CD1c-positive myeloid dendritic cell (primary cell): Measurements from ENCODE around the gene KIF15.
"Not testable (repeated sequence)": the region's sequence is repeated elsewhere in the genome, so short reads cannot be mapped to it uniquely, and the experiment has no call there.

Experiments
- DNase-seq: peaks from one replicate; pipeline ENCODE4 v3.0.0-alpha.2; 2016; ENCODE audit errors: extremely low spot score

The KIF15 gene, protein sequence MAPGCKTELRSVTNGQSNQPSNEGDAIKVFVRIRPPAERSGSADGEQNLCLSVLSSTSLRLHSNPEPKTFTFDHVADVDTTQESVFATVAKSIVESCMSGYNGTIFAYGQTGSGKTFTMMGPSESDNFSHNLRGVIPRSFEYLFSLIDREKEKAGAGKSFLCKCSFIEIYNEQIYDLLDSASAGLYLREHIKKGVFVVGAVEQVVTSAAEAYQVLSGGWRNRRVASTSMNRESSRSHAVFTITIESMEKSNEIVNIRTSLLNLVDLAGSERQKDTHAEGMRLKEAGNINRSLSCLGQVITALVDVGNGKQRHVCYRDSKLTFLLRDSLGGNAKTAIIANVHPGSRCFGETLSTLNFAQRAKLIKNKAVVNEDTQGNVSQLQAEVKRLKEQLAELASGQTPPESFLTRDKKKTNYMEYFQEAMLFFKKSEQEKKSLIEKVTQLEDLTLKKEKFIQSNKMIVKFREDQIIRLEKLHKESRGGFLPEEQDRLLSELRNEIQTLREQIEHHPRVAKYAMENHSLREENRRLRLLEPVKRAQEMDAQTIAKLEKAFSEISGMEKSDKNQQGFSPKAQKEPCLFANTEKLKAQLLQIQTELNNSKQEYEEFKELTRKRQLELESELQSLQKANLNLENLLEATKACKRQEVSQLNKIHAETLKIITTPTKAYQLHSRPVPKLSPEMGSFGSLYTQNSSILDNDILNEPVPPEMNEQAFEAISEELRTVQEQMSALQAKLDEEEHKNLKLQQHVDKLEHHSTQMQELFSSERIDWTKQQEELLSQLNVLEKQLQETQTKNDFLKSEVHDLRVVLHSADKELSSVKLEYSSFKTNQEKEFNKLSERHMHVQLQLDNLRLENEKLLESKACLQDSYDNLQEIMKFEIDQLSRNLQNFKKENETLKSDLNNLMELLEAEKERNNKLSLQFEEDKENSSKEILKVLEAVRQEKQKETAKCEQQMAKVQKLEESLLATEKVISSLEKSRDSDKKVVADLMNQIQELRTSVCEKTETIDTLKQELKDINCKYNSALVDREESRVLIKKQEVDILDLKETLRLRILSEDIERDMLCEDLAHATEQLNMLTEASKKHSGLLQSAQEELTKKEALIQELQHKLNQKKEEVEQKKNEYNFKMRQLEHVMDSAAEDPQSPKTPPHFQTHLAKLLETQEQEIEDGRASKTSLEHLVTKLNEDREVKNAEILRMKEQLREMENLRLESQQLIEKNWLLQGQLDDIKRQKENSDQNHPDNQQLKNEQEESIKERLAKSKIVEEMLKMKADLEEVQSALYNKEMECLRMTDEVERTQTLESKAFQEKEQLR (N-terminal part only)

DNA sequence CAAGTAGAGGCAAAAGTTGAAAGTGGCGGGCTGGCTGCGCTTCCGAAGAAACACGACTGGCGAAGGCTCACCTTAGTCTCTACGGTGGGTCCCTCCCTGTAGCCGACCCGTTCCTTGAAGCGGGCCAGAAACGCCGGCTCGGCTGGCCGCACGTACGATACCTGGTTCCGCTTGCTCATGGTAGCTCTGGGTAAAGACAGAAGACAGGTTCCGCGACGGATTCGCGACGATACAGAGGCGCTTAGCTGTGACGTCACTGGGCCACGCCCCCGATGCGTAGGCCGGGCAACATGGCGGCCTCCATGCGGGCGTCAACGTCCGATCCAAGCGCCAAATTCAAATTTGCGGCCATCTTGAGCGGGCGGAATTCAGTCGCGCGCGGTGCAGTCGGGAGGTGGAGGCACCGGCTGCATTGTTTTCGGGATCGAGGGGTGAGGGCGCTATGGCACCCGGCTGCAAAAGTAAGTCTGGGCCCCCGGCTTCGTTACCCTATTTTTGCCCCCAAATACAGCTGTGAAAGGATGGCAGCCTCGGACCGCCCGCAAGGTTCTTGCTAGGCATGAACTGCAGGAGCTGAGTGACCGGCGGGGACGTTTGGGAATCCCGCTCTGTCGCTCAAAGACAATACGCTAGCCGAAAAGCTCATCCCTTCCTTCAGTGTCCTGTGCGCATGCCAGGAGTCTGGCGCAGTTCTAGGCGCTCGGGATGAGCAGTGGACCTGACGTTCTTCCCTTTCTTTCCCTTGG lies at the start of gene KIF15, which contains the start of gene KIAA1143:
Gene KIF15, plus strand, starts transcription at position 371 of the 746 bp plus-strand sequence. Its CDS starts 72 bp downstream, at position 443.
Gene KIAA1143, minus strand, starts transcription at position 196 of the 746 bp plus-strand sequence. Its CDS starts 17 bp downstream, at position 179.
- peak; percentile 99 for DNase-seq

DNA sequence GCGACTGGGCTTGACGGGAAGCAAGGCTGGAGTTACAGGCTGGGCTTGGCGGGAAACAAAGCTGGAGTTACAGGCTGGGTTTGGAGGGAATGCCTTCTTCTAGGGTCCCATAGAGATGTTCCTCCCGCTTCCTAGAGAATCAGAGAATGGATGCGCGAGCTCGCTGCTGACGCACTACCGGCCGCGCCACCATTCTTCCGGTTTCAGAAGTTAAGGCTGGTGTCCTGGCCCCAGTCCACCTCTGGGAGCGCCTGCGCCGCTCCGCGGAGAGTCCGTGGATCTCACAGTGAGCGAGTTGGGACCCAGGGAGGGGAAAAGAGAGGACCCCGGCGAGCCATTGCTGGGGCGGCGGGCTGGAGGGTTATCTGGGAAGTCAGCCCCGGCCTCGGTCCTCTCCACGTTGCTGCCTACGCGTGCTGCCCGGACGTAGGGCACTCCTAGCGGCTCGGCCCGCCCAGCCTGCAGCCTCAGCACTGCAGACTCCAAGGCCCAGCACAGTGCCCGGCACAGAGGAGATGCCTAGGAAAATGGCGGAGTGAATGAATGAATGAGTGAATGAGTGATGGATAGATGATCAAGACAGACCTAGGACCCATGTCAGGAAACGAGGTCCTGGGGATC lies 49.0 kb upstream of the KIF15 start, which contains the start of gene ZNF502:
Gene ZNF502, plus strand, starts transcription at position 206 of the 621 bp plus-strand sequence. CDS start 7,602 bp downstream, outside the sequence.
- DNase-seq = peak; percentile 72

DNA sequence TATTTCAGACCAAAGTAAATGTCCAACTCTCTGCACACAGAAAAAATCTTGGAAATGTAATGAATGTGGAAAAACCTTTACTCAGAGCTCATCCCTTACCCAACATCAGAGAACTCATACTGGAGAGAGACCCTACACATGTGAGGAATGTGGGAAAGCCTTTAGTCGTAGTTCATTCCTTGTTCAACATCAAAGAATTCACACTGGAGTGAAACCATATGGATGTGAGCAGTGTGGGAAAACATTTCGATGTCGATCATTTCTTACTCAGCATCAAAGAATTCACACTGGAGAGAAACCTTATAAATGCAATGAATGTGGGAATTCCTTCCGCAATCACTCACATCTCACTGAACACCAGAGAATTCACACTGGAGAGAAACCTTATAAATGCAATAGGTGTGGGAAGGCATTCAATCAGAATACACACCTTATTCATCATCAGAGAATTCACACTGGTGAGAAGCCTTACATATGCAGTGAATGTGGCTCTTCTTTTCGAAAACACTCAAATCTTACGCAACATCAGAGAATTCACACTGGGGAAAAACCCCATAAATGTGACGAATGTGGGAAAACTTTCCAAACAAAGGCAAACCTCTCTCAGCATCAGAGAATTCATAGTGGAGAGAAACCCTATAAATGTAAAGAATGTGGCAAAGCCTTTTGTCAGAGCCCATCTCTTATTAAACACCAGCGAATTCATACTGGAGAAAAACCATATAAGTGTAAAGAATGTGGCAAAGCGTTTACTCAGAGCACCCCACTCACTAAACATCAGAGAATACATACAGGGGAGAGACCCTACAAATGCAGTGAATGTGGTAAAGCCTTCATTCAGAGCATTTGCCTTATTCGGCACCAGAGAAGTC lies 40.1 kb upstream of the KIF15 start:
- no peak for DNase-seq

DNA sequence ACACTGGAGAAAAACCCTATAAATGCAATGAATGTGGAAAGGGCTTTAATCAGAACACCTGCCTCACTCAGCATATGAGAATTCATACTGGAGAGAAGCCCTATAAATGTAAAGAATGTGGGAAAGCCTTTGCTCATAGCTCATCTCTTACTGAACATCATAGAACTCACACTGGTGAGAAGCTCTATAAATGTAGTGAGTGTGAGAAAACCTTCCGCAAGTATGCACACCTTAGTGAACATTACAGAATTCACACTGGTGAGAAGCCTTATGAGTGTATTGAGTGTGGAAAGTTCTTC lies 39.5 kb upstream of the KIF15 start:
- DNase-seq = no peak

DNA sequence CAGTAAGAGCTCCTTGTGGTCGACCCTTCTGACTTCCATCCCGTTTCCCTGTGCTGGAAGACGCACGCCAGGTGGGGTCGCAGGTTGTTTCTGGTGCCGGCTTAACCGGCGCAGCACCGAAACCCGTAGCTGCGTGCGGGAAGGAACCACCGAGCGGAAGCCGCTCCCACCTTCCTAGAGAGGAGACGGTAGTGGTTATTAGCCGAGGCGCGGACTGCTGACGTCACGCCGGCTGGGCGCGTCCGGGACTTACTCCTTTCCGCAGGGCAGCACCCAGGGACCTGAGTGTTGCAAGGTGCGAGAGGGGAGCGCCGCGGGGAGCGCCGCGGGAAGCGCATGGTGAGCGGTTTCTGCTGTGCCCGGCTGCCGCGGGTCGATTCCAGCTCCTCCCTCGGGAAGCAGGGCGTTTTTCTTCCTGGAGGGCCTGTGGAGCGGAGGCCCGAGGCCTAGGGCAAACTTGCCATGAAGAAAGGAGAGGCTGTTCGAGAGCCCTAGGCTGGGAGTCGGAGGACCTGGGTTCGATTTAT lies 32.1 kb upstream of the KIF15 start, which contains the start of gene ZNF501:
Gene ZNF501, plus strand, starts transcription at position 252 of the 527 bp plus-strand sequence. CDS start 4,787 bp downstream, outside the sequence.
- peak; percentile 92 for DNase-seq

DNA sequence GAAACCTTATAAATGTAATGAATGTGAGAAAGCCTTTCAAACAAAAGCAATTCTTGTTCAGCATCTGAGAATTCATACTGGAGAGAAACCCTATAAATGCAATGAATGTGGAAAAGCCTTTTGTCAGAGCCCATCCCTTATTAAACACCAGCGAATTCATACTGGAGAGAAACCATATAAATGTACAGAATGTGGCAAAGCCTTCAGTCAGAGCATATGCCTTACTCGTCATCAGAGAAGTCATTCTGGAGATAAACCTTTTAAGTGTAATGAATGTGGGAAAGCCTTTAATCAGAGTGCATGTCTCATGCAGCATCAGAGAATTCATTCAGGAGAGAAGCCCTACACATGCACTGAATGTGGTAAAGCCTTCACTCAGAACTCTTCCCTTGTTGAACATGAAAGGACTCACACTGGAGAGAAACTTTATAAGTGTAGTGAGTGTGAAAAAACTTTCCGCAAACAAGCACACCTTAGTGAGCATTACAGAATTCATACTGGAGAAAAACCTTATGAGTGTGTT lies 26.9 kb upstream of the KIF15 start:
- DNase-seq = no peak

DNA sequence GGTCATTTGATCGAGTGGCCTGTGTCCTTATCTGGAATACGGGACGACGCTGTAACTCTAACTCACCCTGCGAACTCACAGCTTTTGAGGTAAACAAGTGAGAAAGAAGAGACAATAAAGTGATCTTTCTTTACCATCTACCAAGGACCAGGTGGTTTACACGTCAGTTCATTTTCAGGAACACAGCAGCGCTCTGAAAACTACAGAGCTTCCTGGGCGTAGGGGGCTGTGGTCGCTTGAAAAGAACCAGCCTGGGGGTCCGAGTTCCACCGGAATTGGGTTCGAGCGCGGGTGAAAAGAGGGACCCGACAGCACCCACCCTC lies 532 bp upstream of the KIF15 start:
- DNase-seq = no peak

DNA sequence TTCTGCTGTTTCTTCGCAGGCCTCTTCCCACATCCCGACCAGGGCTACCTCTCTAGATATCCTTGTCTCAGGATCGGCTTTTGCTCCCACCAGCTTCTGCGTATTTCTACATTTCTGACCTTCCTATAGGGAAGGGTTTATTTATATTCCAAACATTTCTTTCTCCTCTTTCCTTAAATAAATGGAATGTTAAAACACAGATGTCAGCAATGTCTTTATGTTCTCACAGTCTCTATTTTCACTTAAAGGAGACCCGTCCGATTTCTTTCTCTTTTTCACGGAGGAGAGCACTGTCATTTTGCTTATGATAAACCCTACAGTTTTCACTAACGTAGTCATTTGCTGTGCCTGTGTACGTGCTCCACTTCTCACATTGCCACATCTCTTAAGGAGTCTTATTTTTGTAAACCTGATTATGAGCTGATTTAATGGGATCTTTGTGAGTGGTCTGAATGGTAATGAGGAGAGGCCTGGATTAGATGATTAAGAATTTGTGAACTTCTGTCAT lies 630 bp downstream of the KIF15 start:
- no peak for DNase-seq

DNA sequence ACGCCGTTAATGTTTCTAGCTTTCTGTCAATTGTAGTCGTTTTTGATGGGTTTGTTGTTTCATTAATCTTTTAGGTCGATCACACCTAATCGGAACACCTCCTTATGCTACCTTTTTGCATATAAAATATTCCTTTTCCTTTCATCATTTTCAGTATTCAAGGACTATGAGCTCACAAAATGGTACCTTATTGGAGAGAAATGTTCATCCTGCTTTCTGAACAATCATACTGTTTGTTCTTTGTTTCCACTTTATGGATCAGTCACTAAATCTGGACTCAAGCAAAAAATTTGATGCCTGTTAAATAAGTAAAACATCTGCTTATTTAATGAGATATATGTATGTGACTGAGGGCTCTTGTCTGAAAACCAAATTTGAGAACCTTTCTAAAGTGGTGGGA lies 1.1 kb downstream of the KIF15 start:
- no peak for DNase-seq

DNA sequence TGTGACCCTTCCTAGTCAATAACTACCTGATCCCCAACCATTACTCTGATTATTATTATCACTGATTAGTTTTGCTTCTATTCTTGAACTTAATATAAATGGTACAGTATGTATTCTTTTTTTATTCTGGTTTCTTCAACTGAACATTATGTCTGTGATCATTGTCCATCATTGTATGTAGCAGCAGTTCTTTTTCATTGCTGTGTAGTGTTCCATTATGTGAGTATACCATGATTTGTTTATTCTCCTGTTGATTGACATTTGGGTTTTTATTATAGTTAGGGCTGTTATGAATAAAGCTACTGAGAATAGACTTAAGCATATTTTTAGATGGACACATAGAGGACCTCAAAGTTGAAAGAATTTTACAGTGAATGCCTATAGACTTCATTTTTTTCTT lies 2.7 kb downstream of the KIF15 start:
- DNase-seq = no peak

DNA sequence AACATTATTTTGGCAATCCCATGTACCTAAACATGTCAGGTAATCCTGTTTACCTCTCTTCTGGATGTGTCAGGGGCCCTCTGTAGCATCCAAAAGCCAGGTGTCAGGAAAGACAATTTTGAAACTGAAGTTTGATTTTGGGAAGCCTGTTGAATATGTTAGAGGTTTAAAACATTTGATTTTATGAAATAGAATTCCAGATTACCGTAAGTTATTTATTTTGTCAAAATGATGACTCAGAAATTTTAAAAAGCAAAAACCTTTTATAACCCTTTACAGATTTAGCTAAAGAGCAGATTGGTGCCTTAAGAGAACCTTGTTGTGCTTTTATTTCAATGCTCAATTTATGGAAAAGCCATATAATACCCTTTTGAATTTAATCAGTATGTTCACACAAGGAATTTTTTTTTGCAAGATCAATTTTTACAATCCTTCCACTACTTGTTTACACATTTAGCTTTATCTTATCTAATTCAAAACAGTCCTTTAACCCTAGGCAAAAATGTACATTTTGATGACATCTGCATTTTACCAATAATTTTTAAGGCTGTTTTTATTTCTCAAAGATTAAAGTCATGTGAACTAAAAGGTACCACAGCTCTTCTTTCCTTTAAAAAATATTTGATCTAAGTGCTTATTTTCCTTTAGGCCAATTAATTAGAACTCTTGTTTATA lies 10.0 kb downstream of the KIF15 start:
- DNase-seq = no peak

DNA sequence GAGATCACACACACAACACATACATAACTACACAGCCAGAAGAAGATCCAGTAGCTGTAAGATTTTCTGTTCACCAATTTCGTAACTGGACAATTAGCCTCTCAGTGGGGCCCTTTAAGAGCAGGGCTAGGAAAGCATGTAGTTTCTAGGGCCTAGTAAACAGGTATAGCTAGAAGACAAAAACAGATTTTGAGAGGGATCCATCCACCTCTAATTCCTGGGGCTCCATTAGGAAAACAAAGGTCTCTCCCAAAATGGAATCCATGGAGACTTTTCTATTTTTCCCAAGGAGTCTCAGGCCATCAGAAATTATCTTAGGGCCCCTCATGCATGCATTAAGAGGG lies 10.5 kb downstream of the KIF15 start:
- DNase-seq = no peak

DNA sequence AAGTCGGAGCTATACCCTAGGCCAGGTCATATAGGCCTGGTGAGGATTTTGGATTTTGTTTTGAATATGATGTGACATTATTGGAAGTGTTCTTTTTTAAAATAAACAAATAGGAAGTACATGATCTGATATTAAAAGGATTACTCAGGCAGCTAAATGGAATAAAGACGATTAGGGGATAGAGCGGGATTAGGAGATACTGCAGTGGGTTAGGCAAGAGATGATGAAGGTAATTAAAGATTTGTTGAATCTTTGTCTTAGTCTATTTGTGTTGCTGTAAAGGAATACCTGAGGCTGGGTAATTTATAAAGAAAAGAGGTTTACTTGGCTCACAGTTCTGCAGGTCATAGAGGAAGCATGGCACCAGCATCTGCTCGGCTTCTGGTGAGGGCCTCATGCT lies 21.3 kb downstream of the KIF15 start:
- DNase-seq = no peak

DNA sequence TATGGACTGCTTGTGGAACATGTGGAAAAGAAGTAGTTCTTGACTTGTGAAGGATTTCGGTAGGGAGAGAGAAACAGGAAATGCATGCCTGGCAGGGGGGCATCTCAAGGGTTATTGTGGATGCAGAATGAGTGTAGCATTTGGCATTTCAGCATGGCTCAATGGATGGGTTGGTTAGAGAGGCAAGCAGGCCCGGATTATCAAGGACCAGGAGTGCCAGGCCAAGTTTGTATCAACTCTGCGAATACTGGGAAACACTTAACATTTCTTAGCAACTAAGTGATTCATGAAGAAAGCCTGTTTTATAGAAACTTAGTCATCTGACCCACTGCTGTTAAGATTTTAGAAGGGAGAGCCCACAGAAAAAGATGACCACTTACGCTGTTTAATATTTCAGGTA lies 33.6 kb downstream of the KIF15 start:
- DNase-seq = no peak

DNA sequence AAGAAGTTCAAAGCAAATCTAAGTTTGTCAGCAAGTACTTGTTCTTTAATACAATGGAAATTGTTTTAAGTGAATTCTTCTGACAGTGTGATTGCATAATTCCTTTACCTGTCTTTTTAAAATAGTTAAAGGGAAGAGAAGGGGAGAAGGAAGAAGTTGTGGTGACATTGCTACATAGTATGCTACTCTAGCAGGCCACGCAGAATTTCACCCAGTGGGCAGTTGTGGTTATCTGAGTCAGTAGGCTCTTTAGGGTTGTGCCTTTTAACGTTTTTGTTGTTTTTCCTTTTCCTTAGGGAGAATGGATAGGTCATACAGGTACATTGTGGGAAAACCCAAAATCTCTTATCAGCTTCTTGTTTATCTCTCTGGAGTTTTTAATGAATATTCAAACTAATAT lies 40.4 kb downstream of the KIF15 start:
- peak; percentile 10 for DNase-seq

DNA sequence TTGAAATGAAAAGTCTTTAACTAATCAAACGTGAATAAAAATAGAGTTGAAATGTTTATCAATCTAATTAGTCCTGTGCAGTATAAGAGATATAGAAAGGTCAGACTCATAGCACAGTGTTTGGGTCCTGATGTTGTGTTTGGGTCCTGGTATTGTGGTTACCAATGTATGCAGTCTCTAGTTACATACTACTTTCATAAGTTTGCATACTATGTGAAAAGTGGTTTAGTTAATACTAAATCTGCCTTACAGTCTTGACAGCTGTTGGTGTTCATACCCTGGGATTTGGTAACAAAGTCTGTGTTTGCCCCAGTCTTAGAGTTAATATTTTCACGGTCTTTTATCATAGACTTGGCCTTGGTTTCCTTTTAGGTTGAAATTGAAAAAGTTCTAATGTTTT lies 41.7 kb downstream of the KIF15 start:
- DNase-seq = no peak

DNA sequence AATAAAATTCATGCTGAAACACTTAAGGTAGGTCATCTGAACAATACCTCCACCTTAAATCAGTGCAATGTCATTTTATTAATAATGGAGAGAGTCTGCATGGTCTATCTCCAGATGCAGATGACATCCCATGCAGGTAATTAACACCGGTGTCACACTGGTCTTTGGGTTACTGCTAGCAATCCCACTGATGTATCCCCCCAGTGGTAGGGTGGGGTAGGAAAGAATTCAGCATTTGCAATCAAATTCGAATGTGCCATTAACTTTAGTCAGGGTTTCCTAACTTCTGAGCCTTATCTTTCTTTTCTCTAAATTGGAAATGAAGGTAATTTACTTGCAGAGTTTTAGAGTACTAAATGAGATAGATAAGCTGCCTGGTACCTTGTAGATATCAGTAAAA lies 44.4 kb downstream of the KIF15 start:
- no peak for DNase-seq

DNA sequence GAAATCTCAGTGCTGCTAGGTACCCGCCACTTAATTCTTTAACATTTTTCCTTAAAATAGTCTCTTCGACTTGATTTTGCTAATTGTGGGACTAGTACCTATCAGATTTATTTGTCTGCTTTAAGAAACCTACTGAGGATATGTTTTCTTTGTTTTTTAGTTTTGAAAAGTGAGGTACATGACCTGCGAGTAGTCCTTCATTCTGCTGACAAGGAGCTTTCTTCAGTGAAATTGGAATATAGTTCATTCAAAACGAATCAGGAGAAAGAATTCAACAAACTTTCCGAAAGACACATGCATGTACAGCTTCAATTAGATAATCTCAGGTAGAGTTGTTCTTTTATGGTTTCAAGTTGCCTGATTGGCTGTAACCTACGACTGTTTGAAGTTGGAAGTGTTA lies 53.2 kb downstream of the KIF15 start:
- DNase-seq = no peak

DNA sequence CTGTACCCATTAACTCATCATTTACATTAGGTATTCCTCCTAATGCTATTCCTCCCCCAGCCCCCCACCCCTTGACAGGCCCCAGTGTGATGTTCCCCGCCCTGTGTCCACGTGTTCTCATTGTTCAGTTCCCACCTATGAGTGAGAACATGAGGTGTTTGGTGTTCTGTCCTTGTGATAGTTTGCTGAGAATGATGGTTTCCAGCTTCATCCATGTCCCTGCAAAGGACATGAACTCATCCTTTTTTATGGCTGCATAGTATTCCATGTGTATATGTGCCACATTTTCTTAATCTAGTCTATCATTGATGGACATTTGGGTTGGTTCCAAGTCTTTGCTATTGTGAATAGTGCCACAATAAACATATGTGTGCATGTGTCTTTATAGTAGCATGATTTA lies 54.7 kb downstream of the KIF15 start:
- not testable (repeated sequence) for DNase-seq
